Adrenal gland (tissue), 5 donors: ENCODE measurements around the gene ARHGAP6.

ENCODE experiments used
- CTCF ChIP-seq, 6 experiments: fragments of 450-650 bp in 4 of 6; fragments of 200-600 bp in 2 of 6; sonication (generic) in 1 of 6; IDR thresholded peaks; 1 replicate in 5 of 6; 2 replicates in 1 of 6; pipeline versions ENCODE4 v1.5.1 to v1.8.0; 2016 to 2021; ENCODE audit warnings: antibody characterized with exemption in 6 of 6, mild to moderate bottlenecking in 2 of 6, moderate library complexity in 1 of 6
- POLR2A ChIP-seq, 2 donors: fragments of 450-650 bp; IDR thresholded peaks; one replicate each; pipeline ENCODE4 v1.6.1; 2017; ENCODE audit warnings: antibody characterized with exemption in 2 of 2, mild to moderate bottlenecking in 2 of 2, moderate library complexity in 1 of 2
- donor health status: DM: no; HTN: no; CAD: no.

GRCh38 chrX:11269006-11269405, 396.7 kb downstream of the ARHGAP6 start:
- no peak for TF ChIP-seq CTCF (IDR thresholded peaks at IDR 0.05)
- TF ChIP-seq POLR2A (IDR thresholded peaks at IDR 0.05), result no peak
